Activated CD4-positive, alpha-beta T cell treated with anti-CD3 and anti-CD28 coated beads for 1 hour (primary cell): ENCODE measurements around the gene ZSCAN16.
"Not testable (repeated sequence)": the region's sequence is repeated elsewhere in the genome, so short reads cannot be mapped to it uniquely, and the experiment has no call there.

Experiments
- DNase-seq: peaks from one replicate; pipeline ENCODE4 v3.0.0-alpha.2; 2020

ZSCAN16 gene

DNA sequence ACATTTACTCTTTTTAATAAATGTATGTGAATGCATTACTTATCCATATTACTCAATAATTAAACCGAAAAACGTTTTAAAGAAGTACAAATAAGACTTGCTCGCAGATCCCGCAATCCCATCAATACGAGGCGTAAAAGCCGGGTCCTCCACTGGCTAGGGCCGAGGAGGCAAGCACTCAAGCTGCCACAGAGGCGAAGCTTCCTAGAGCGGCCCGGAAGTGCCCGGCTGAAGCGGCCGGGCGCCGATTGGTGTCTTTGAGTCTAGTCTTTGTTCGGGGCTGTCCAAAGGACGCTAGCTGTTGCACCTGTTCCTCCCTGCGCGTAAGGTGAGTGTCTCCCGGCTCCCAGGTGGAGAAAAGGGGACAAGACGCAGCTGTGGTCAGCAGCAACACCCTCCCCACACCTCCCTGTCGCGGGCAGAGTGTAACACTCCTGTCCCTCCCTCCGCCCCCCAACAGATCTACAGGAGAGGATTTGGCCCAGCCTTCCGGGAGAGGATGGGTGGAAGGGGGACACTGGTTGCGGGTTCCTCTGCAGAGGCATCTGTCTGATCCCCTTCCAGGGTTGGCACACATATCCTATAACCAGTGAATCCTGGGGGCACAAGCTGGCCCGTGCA is at the start of gene ZSCAN16:
TSS of gene ZSCAN16 (plus strand) at position 260 of the 621 bp plus-strand sequence. CDS start 835 bp downstream, outside the sequence.
- DNase-seq = peak; percentile 56

DNA sequence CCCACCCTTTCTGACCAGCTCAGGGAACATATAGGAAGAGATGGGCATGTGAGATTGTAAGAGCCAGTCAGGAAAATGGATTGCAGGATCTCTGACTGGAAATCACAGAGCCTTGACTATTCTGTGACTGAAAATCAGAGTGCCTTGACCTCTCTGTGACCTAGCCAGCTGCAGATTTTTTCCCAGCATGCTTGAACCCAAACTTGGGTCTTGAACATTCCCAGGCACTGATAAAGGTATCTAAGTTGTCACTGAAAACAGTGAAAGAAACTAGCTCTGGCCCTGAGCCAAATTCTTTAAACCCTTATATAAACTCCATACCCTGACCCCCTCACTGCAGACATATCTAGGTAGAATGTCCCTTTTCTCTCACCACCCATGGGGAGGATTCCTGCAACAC is 46.4 kb upstream of the ZSCAN16 start:
- DNase-seq = no peak

DNA sequence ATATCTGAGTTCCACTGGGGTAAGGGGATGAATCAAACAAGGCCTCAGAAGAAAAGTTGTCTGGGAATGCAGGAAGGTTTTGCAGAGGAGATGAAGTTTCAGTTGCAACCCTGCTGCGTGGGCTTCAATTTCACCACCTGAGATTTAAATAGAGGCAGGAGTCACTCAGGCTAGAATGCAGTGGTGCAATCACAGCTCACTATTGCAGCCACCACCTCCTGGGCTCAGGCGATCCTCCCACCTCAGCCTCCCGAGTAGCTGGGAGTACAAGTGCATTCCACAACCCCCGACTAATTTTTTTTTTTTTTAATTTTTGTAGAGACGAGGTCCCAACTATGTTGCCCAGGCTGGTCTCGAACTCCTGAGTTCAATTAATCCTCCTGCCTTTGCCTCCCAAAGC is 45.6 kb upstream of the ZSCAN16 start:
- DNase-seq = no peak

DNA sequence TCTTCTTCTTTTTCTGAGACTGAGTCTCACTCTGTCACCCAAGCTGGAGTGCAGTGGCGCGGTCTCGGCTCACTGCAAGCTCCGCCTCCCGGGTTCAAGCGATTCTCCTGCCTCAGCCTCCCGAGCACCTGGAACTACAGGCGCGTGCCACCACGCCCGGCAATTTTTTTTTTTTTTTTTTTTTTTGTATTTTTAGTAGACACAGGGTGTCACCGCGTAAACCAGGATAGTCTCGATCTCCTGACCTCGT is 44.1 kb upstream of the ZSCAN16 start, which contains the start of gene ZNF165:
TSS of gene ZNF165 (plus strand) at position 188 of the 250 bp plus-strand sequence. CDS start 4,913 bp downstream, outside the sequence.
- DNase-seq = not testable (repeated sequence)

DNA sequence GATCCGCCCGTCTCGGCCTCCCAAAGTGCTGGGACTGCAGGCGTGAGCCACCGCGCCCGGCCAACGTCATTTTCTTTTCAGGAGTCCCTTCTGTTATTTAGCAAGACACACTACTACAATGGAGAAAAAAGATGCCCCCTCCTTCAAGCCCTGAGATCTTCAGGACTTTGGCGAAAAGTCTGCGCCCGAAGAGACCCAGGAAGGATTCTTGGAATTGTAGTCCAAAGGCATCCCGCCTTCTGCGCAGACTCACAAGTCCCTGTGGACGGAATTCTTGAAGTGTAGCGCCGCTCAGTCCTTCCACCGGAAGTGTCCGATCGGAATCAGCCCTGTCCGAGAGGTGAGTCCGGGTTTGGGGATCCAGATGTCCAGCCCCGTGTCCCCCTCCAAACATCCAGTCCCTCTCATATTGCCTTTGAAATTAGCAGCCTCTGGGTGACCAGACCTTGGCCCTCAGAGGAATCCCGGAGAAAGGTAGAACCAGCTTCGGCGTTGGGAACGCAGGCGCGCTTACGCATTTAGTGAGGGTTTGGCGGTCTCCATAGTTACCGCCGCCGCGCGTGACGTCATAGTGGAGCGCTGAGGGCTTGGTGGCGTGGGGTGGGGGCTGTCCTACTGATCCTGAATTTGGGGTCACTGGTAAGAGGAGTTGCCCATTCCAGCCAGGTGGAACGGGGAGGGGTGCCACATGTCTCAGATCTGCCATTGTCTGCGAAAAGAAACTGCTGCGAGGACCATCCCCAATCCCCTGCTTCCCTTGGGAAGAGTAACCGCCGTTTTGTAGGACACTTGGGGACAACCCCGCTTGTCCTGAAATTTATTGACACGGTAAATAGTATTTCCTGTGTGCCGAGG is 43.6 kb upstream of the ZSCAN16 start:
- peak; percentile 88 for DNase-seq

DNA sequence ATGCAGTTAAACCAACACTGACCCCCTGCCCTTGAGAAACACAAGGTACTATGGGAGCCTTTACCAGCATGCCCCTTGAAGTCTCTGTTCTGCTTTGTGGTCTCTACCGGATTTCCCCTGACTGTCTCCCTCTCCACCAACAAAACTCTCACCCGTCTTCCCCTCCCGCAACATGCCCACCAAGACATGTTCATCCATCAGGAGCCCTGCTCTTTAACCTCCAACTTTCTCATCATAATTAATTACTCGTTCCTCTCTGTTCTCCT is 43.0 kb upstream of the ZSCAN16 start:
- no peak for DNase-seq

DNA sequence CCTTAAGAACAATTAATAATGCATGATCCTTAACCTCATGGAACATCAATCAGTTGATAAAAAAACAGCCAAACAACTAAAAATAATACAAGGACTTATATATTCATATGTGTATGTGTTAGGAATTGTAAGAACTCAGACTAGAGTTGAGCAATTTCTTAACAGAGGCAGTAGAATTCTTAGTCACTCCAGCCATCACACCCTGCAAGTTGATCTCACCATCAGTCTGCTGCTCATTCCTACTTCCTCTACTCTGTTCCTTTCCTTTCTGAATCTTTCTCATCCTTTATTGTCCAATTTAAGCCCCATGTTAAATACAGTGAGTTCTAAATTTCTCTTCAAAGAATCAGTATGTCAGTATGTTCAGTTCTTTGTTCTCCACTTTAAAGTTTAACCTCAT is 41.5 kb upstream of the ZSCAN16 start:
- no peak for DNase-seq

DNA sequence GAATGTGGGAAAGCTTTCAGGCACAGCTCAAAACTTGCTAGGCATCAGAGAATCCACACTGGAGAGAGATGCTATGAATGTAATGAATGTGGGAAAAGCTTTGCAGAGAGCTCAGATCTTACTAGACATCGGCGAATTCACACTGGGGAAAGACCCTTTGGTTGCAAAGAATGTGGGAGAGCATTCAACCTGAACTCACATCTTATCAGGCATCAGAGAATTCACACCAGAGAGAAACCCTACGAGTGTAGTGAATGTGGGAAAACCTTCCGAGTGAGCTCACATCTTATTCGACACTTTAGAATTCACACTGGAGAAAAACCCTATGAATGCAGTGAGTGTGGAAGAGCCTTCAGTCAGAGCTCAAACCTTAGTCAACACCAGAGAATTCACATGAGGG is 35.4 kb upstream of the ZSCAN16 start:
- DNase-seq = no peak

DNA sequence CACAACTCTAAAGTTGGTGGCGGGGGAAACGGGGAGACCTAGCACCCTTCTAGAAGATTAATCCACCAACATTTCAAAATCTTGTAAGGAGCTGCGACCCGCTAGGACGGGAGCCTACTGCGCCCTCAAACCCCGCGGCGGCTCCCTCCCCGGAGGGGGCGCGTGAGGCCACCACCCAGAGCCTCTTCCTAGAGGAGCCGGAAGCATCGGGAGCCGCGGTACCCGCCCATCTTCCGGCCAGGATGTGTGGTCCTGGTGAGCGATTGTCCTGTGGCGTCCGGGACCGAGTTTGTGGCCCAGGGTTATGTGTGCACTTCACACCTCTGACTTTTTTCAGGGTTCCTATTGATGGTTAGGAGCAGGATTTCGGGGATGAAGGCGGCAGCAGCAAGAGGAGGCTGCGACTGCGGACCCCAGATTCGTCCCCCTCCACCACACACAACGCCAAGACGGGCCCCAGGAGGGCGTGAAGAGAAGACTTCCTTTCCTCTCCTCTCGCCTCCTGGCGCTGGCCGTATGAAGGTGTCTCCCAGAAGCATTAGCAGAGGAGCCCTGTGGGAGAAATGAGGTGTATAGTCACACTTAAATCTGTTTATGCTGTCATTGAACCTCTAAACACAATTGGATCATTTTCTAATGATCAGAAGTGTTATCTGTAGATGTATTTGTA is 33.4 kb upstream of the ZSCAN16 start:
- DNase-seq = no peak

DNA sequence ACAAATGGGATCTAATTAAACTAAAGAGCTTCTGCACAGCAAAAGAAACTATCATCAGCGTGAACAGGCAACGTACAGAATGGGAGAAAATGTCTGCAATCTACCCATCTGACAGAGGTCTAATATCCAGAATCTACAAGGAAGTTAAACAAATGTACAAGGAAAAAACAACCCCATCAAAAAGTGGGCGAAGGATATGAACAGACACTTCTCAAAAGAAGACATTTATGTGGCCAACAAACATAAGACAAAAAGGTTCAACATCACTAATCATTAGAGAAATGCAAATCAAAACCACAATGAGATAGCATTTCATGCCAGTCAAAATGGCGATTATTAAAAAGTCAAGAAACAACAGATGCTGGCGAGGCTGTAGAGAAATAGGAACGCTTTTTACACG is 22.2 kb upstream of the ZSCAN16 start:
- not testable (repeated sequence) for DNase-seq

DNA sequence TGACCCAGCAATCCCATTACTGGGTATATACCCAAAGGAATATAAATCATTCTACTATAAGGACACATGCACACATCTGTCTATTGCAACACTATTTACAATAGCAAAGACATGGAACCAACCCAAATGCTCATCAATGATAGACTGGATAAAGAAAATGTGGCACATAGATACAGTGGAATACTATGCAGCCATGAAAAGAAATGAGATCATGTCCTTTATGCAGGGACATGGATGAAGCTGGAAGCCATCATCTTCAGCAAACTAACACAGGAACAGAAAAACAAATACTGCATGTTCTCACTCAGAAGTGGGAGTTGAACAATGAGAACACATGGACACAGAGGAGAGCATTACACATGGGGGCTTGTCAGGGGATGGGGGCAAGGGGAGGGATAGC is 21.7 kb upstream of the ZSCAN16 start:
- not testable (repeated sequence) for DNase-seq

DNA sequence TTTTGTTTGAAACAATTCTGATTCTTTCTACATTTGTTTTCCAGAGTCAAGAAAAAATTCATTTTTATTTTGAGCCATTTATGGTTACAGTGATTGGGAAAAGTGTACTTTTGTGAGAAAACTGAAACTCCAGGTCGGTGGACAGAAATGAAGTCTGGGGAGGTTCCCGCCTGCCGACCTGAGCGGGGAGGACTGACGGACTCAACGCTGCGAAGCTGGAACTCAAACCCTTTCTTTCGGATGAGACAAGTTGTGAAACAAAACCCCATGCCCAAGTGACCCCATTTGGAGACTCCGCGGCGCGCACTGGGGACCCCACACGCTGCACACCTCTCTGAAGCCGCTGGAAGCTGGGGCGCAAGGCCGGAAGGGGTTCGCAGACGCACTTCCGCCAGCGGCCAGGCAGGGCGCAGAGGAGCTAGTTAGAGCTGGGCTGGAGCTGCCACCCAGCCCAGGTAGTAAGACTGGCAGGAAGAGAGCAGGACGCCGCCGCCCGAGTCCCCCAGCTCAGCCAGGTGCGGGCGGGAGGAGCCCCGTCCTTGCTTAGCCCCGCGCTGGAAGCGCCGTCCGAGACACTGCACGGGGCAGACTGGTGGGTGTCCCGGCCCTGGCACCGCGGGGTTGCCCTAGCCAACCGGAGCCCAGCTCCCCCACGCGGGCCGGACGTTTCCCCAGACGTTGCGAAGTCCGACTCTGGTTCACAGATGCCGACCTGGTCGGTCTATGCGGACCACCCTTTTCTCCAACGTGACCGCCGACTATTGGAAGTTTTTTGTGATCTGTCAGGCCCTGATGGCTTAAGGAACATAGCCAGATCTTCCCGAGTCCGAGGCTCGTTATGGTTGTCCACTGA is 19.8 kb upstream of the ZSCAN16 start:
- peak; percentile 77 for DNase-seq

DNA sequence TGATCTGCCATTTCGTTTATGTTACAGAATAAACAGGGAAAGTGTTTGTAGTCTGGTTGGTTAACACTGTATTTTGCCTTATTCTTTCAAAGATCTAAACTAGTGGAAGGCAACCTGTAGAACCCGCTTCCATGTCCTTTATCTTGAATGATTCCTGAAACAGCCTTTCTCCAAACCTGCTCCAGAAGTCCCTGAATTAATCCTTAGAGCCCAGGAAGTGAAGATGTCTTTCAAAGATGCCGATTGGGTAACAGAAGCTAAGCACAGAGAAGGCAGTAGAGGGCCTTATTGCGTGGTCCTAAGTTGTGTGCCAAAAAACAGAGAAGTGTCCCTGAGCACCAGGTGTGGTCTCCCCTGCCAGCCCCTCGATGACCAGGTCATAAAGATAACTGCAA is 19.2 kb upstream of the ZSCAN16 start:
- no peak for DNase-seq

DNA sequence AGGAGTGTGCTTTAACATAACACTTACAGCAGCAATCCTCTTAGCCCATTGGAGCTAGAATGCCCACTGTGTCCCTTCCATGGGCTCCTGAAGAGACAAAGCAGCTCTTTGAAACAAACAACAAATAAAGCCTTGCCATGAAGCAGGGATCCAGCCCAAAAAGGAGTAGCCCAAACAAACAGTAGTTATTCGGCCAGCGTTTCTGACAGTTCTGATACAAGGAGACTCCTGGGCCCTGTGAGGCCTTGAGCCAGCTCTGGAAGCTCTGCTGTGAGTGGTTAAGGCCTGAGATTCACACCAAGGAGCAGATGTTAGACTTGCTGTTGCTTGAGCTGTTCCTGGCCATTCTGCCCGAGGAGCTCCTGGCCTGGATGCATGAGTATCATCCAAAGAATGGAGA is 16.9 kb upstream of the ZSCAN16 start:
- no peak for DNase-seq

DNA sequence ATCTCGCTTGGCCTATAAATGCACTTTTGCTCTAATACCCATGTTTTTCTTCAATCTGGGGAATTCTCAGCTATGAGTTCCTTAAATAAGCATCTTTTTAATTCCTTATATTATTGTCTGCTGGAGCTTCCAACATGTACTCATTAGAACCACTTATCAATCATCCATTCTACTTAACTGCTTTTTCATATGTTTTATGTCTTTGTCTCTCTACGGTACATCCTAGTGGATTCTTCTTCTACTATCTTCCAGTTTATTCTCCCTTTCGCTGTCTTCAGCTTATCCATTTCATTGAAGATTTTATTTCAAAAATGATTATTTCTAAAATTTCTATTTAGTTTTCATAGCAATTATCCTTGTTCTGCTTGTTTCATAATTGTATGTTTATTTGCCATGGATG is 12.4 kb upstream of the ZSCAN16 start:
- DNase-seq = no peak

DNA sequence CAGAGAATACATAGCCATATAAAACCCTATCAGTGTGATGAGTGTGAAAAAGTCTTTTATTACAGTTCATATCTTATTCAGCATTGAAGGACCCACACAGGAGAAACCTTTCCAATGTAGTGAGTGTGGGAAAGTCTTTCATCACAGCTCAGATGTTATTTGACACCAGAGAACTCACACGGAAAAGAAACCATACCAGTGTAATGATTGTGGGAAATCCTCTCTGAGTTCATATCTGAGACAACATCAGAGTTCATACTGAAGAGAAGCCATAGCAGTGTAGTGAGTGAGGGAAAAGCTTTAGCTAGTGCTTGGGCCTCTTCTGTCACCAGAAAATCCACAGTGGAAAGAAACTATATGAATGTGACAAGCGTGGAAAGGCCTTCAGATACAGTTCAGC is 8.6 kb upstream of the ZSCAN16 start:
- no peak for DNase-seq

DNA sequence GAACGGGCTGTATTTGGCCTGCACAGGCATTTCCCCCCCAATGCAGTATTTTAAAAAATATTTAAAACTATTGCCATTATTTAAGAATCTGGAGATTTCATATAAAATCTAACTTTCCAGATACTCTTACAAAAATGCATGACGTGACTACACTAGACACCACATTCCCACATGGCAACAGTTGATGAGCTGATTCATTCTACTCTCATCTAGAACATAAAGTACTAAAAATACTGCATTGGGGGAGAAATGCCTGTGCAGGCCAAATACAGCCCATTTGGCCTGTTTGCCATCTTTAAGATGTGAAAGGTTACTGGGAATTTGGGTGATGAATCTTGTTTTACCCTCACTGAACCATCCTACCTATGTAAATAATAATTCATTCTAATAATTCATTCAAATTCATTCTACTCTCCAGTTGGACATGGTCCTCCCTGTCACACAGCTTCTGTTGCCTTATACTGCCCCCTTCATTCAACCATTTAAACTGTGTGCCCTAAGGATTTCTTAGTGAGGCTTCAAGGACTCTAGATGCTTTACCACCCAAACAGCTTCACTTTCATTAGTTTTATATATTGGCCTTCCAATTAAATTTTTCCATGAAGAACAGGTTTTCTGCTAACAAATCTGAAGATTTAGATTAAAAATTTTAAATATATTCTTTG is 6.9 kb upstream of the ZSCAN16 start:
- DNase-seq = no peak

DNA sequence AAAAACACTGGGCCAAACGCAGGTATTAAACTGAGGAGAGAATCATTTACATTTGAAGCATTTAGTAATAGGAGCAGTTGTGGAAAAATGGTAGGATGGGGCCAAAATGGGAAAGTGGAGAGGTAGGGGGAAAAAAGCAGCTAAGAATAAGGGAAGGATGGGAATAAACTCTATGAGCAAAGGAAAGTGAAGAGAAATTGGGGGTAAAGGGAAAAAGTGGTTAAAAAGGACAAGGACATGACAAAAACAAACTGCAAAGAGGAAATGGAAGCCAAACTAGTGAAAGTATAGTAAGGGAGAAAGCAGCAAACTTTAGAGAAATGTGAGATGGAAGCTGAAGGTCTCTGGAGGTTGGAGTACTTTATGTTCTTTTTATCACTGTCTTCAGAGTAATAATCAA is 6.2 kb upstream of the ZSCAN16 start:
- no peak for DNase-seq

DNA sequence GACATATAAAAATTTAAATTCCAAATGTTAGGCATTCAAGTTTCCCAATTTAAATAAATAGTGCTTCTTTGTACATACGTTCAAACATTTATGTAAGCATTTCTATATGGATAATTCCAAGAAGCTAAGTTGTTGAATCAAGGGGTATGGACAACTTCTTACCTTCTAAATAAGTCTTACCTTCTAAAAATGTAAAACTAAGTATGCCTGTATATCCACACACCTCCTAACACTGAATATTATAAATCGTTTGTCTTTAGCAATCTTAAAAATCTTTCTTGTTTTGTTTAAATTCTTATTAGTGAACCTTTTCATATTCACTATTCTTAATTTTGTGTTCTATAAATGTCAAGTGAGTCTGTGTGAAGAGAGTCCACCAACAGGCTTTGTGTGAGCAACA is 2.5 kb upstream of the ZSCAN16 start:
- DNase-seq = no peak

DNA sequence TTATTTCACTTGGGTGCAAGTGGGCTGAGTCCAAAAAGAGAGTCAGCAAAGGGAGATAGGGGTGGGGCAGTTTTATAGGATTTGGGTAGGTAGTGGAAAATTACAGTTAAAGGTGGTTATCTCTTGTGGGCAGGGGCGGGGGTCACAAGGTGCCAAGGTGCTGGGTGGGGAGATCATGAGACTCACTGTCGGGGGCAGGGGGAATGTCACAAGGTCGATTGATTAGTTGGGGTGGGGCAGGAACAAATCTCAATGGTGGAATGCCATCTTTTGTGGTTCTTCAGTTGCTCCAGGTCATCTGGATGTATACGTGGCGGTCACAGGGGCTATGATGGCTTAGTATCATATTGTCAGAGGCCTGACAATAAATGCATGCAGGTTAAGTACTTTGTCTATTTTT is 2.1 kb upstream of the ZSCAN16 start:
- not testable (repeated sequence) for DNase-seq

DNA sequence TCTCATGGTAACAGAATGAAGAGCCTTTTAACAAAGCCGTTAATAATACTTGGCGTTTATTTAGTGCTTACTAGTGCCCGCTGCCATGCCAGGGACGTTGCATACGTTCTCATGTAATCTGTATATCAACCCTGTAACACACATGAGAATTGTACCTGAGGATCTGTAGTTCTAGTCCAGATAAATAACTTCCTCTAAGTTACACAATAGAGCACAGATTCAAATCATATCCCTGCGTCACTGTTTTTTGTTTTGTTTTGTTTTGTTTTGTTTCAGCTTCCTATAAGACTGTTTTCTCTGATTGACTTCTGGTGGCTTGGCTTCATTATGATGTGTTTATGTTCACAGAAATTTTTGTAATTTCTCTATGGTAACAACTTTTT is 553 bp downstream of the ZSCAN16 start:
- DNase-seq = no peak

DNA sequence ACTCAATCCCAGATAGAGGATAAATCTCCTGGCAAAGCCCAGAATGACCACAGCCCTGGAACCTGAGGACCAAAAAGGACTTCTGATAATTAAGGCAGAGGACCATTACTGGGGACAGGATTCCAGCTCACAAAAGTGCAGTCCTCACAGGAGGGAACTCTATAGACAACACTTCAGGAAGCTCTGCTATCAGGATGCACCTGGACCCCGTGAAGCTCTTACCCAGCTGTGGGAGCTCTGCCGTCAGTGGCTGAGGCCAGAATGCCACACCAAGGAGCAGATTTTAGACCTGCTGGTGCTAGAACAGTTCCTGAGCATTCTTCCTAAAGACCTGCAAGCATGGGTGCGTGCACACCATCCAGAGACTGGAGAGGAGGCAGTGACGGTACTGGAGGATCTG is 992 bp downstream of the ZSCAN16 start:
- DNase-seq = no peak

DNA sequence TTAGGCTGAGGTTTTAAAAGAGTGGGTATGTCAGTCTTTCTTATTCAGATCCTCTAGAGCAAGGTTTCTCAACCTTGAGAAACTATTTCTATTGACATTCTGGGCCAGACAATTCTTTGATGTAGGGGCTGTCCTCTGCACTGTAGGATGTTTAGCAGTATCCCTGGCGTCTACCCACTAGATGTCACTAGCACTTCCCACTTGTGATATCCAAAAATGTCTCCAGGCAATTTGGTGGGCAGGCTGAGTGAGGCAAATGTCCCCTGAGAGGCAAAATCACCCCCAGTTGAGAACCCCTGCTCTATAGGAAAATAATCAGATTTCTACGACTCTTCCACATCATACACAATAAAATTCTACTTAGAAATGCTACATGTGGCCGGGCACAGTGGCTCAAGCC is 9.6 kb downstream of the ZSCAN16 start:
- DNase-seq = no peak
